ENCODE data around the gene CUX1. TPM values are rescaled to one million over a fixed set of nuclear protein-coding genes. Genes with fewer than 3 reads are reported as not detected.

Gene CUX1
- total and polyA plus RNA-seq, 2 of the 13 experiments (the other 11 are each of a cell fraction or from before 2014, with no cell fraction given), result 13.7 to 14.9 TPM

DNA sequence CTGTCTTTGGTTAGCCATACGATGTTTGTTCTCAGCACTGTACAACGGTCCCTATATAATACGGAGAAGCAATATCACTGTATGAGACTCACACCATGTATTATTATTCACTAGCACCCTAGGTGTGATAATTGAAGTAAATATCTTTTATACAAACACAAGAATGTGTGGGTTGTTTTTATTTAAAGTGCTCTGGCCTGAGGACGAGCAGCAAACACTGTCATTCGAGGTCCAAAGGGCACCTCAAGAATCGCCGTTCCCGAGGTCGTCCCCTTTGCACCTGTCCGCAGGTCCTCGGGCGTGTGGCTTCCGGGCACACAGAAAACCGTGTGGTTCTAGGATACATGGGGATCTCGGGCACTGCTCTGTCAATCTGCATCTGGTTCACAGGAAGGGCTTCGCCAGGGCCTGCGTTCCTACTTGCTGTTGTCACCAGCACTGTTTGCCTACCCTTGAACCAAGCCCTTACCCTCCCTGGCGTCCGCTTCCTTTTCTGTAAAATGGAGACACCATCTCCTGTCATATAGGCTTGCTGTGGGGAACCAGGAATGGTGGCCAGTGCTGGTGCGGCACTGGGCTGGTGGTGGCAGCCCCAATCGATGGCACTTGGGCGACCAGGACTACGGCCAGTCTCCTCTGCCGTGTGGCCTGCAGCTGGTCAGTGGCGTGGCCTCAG lies 440.8 kb downstream of the CUX1 start (continued):
- TF ChIP-seq SKI (IDR thresholded peaks at IDR 0.05; ENCODE audit: partially characterized antibody) (peak; percentile 33), ZNF333 (CRISPR knock-in tag; IDR thresholded peaks at IDR 0.05; ENCODE audit: borderline replicate concordance) (0 out of 2 replicates have a peak, but pooled peaks have one; percentile 74), RNF2 (conservative IDR thresholded peaks at IDR 0.05; ENCODE audit: low read depth) (0 out of 2 replicates have a peak, but pooled peaks have one; percentile 70), TIGD3 (CRISPR knock-in tag; IDR thresholded peaks at IDR 0.05; ENCODE audit: borderline replicate concordance) (0 out of 2 replicates have a peak, but pooled peaks have one; percentile 72), MYC (CRISPR knock-in tag; IDR thresholded peaks at IDR 0.05; ENCODE audit: borderline replicate concordance) (peak; percentile 91), HCFC1 (IDR thresholded peaks at IDR 0.05; ENCODE audit: low read depth, low read length) (no peak; the same call in 1 of the 2 replicates), ZHX2 (IDR thresholded peaks at IDR 0.05; ENCODE audit: low read depth) (peak; percentile 58; the same call in 1 of the 2 replicates), ZHX2 (CRISPR knock-in tag; IDR thresholded peaks at IDR 0.05; ENCODE audit: borderline replicate concordance) (0 out of 2 replicates have a peak, but pooled peaks have one; percentile 61), SRY (CRISPR knock-in tag; IDR thresholded peaks at IDR 0.05) (peak; percentile 92), RBM39 (IDR thresholded peaks at IDR 0.05; ENCODE audit: low read depth, low read length, poor library complexity, severe bottlenecking) (no peak), ZNF337 (CRISPR knock-in tag; IDR thresholded peaks at IDR 0.05; ENCODE audit: borderline replicate concordance, low read depth) (no peak)
- TF ChIP-seq, protein P1, sequence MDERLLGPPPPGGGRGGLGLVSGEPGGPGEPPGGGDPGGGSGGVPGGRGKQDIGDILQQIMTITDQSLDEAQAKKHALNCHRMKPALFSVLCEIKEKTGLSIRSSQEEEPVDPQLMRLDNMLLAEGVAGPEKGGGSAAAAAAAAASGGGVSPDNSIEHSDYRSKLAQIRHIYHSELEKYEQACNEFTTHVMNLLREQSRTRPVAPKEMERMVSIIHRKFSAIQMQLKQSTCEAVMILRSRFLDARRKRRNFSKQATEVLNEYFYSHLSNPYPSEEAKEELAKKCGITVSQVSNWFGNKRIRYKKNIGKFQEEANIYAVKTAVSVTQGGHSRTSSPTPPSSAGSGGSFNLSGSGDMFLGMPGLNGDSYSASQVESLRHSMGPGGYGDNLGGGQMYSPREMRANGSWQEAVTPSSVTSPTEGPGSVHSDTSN (CRISPR knock-in tag; IDR thresholded peaks at IDR 0.05), result no peak
- TF ChIP-seq, protein P2, sequence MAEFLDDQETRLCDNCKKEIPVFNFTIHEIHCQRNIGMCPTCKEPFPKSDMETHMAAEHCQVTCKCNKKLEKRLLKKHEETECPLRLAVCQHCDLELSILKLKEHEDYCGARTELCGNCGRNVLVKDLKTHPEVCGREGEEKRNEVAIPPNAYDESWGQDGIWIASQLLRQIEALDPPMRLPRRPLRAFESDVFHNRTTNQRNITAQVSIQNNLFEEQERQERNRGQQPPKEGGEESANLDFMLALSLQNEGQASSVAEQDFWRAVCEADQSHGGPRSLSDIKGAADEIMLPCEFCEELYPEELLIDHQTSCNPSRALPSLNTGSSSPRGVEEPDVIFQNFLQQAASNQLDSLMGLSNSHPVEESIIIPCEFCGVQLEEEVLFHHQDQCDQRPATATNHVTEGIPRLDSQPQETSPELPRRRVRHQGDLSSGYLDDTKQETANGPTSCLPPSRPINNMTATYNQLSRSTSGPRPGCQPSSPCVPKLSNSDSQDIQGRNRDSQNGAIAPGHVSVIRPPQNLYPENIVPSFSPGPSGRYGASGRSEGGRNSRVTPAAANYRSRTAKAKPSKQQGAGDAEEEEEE (CRISPR knock-in tag; IDR thresholded peaks at IDR 0.05; ENCODE audit: borderline replicate concordance), result no peak
- TF ChIP-seq, protein P3, sequence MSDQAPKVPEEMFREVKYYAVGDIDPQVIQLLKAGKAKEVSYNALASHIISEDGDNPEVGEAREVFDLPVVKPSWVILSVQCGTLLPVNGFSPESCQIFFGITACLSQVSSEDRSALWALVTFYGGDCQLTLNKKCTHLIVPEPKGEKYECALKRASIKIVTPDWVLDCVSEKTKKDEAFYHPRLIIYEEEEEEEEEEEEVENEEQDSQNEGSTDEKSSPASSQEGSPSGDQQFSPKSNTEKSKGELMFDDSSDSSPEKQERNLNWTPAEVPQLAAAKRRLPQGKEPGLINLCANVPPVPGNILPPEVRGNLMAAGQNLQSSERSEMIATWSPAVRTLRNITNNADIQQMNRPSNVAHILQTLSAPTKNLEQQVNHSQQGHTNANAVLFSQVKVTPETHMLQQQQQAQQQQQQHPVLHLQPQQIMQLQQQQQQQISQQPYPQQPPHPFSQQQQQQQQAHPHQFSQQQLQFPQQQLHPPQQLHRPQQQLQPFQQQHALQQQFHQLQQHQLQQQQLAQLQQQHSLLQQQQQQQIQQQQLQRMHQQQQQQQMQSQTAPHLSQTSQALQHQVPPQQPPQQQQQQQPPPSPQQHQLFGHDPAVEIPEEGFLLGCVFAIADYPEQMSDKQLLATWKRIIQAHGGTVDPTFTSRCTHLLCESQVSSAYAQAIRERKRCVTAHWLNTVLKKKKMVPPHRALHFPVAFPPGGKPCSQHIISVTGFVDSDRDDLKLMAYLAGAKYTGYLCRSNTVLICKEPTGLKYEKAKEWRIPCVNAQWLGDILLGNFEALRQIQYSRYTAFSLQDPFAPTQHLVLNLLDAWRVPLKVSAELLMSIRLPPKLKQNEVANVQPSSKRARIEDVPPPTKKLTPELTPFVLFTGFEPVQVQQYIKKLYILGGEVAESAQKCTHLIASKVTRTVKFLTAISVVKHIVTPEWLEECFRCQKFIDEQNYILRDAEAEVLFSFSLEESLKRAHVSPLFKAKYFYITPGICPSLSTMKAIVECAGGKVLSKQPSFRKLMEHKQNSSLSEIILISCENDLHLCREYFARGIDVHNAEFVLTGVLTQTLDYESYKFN (CRISPR knock-in tag; conservative IDR thresholded peaks at IDR 0.05), result peak; percentile 98
